Right lobe of liver (tissue), 4 donors: Measurements from ENCODE around the gene CHPT1.

Experiments used
- CTCF ChIP-seq, 4 donors: fragments of 200-600 bp in 3 of 4; fragments of 450-650 bp in 1 of 4; IDR thresholded peaks; one replicate each; pipeline versions ENCODE4 v1.5.1 to v1.8.0; 2016 to 2022; ENCODE audit warnings: antibody characterized with exemption in 4 of 4, mild to moderate bottlenecking in 2 of 4
- POLR2A ChIP-seq: fragments of 450-650 bp; IDR thresholded peaks from one replicate; pipeline ENCODE4 v1.6.1; 2017; ENCODE audit warnings: antibody characterized with exemption, mild to moderate bottlenecking
- donor health status: DM: no; HTN: no; CAD: no.
- donor health status: DM: no; HTN: no; CAD: no.
- donor health status: DM: no; HTN: yes; CAD: no.

- TF ChIP-seq CTCF (IDR thresholded peaks at IDR 0.05) (no peak), POLR2A (no peak)
Observed at GRCh38 chr12:101680240-101680639, 17.2 kb upstream of the CHPT1 start.
